Endodermal cell (in vitro differentiated cells): ENCODE results near the gene CCDC191. TPM values are rescaled to one million over a fixed set of nuclear protein-coding genes. Genes with fewer than 3 reads are reported as not detected.

Experiments
- DNase-seq: peaks from one replicate; pipeline ENCODE4 v3.0.0-alpha.2; 2017
- H3K27ac ChIP-seq: 2 replicates; pipeline ENCODE4 v1.5.1; 2013; ENCODE audit warnings: mild to moderate bottlenecking, low read depth, low read length, moderate library complexity
- H3K27me3 ChIP-seq: 2 replicates; pipeline ENCODE4 v1.6.1; 2013; ENCODE audit warnings: mild to moderate bottlenecking, low read length, moderate library complexity; ENCODE audit not compliant: insufficient read depth, control insufficient read depth, poor library complexity, severe bottlenecking
- H3K36me3 ChIP-seq: 2 replicates; pipeline ENCODE4 v1.7.0; 2013; ENCODE audit warnings: mild to moderate bottlenecking, low read length, moderate library complexity; ENCODE audit not compliant: control insufficient read depth, insufficient read depth
- H3K4me1 ChIP-seq: one replicate; pipeline ENCODE4 v1.7.0; 2013; ENCODE audit warnings: low read length; ENCODE audit not compliant: control insufficient read depth, insufficient read depth
- H3K4me3 ChIP-seq: 2 replicates; pipeline ENCODE4 v1.5.1; 2013; ENCODE audit warnings: mild to moderate bottlenecking, low read length, moderate library complexity
- H3K9ac ChIP-seq: 2 replicates; pipeline ENCODE4 v1.6.1; 2013; ENCODE audit warnings: mild to moderate bottlenecking, low read length, moderate library complexity; ENCODE audit not compliant: poor library complexity, severe bottlenecking; ENCODE audit errors: extremely low read depth
- H3K9me3 ChIP-seq: 2 replicates; pipeline ENCODE4 v1.6.1; 2013; ENCODE audit warnings: mild to moderate bottlenecking, low read length, moderate library complexity; ENCODE audit not compliant: control insufficient read depth
- H3K27ac Mint-ChIP-seq: 2 replicates; pipeline ENCODE4 v1.8.0; 2020; ENCODE audit warnings: mixed read lengths
- H3K27me3 Mint-ChIP-seq: 2 replicates; pipeline ENCODE4 v1.8.0; 2021; ENCODE audit warnings: mild to moderate bottlenecking, mixed read lengths; ENCODE audit not compliant: insufficient read depth
- H3K36me3 Mint-ChIP-seq: 2 replicates; pipeline ENCODE4 v1.8.0; 2020; ENCODE audit warnings: low read depth, mixed read lengths
- H3K4me1 Mint-ChIP-seq: 2 replicates; pipeline ENCODE4 v1.8.0; 2020; ENCODE audit warnings: mixed read lengths
- H3K4me3 Mint-ChIP-seq: 2 replicates; pipeline ENCODE4 v1.8.0; 2020; ENCODE audit warnings: mild to moderate bottlenecking, moderate library complexity, mixed read lengths
- H3K9me3 Mint-ChIP-seq: 2 replicates; pipeline ENCODE4 v1.8.0; 2020; ENCODE audit warnings: mild to moderate bottlenecking, mixed read lengths
- CTCF ChIP-seq: fragments of 200-600 bp; sonication (generic); conservative IDR thresholded peaks from 2 replicates; pipeline ENCODE4 v1.5.0; 2021; ENCODE audit warnings: antibody characterized with exemption, mild to moderate bottlenecking
- WGBS, 2 experiments: methylation state at CpG; one replicate each; pipeline versions ENCODE4 v1.1.5 to v1.1.7; 2013; ENCODE audit warnings: missing lambda C conversion rate in 2 of 2, mixed read lengths in 1 of 2; ENCODE audit not compliant: insufficient coverage in 1 of 2, insufficient read length in 1 of 2; 5-methylcytosine and 5-hydroxymethylcytosine counted together
- total RNA-seq, 2 donors: library from RNA; stranded (reverse); fragmentation: NEBNext Ultra II Directional in 1 of 2; extraction: Animal tissue kit (Norgen Biotek cat#: 25700) in 1 of 2; gene quantifications; 2 replicates in 1 of 2; 3 replicates in 1 of 2; pipeline ENCODE4 v1.2.1, GENCODE V29; 2021

The CCDC191 gene
- total RNA-seq, 2 donors from 2014 or later: 4.4 to 6.1 TPM

- Mint-ChIP-seq H3K36me3 (peaks cover 14% of the 10 kb centered on the region), H3K27me3 (peaks cover 14% of the 10 kb centered on the region), H3K9me3 (no peaks in the 10 kb centered on the region), H3K27ac (no peak overlapping the region), H3K4me1 (peaks cover 6% of the 10 kb centered on the region), H3K4me3 (no peak overlapping the region)
- no peak for TF ChIP-seq CTCF
- no peaks in the 10 kb centered on the region for H3K9me3 ChIP-seq
- no peak for DNase-seq
- H3K4me1 ChIP-seq: no peaks in the 10 kb centered on the region
- no peaks in the 10 kb centered on the region for H3K36me3 ChIP-seq
- no peak overlapping the region for H3K9ac ChIP-seq
- peaks cover 20% of the 10 kb centered on the region for H3K27me3 ChIP-seq
- no peak overlapping the region for H3K4me3 ChIP-seq
- no peak overlapping the region for H3K27ac ChIP-seq
These were observed 103.4 kb downstream of the CCDC191 start for GRCh38 chr3:113952921-113953320.

- H3K27me3 Mint-ChIP-seq: peaks cover 32% of the 10 kb centered on the region
These were observed 108.1 kb downstream of the CCDC191 start for GRCh38 chr3:113948015-113948917.

GRCh38 chr3:113947372-113948014 lies 108.8 kb downstream of the CCDC191 start, which contains the start of gene ZDHHC23:
ZDHHC23 (plus strand) TSS chr3:113948013; CDS start chr3:113948803, 790 bp downstream.
- Mint-ChIP-seq H3K4me1 (peaks cover 9% of the 10 kb centered on the region), H3K9me3 (no peaks in the 10 kb centered on the region), H3K36me3 (no peaks in the 10 kb centered on the region), H3K27me3 (peaks cover 32% of the 10 kb centered on the region), H3K27ac (no peak within 1 kb of the TSS), H3K4me3 (peak within 1 kb of the TSS; percentile 68)
- TF ChIP-seq CTCF: no peak
- DNase-seq: peak; percentile 86
- H3K9me3 ChIP-seq: no peaks in the 10 kb centered on the region
- WGBS, 2 experiments: 0 to 1% methylated on average over 16 to 80 of the region's 80 CpGs
- H3K4me3 ChIP-seq: peak within 1 kb of the TSS; percentile 83
- no peaks in the 10 kb centered on the region for H3K36me3 ChIP-seq
- peaks cover 37% of the 10 kb centered on the region for H3K27me3 ChIP-seq
- H3K9ac ChIP-seq: no peak within 1 kb of the TSS
- H3K4me1 ChIP-seq: no peaks in the 10 kb centered on the region
- H3K27ac ChIP-seq: no peak within 1 kb of the TSS

More at GRCh38 chr3:113948015-113948917, 108.1 kb downstream of the CCDC191 start:
- Histone ChIP-seq H3K4me3 (peak overlapping the region; percentile 78), H3K9ac (no peak overlapping the region), H3K27me3 (peaks cover 37% of the 10 kb centered on the region), H3K36me3 (no peaks in the 10 kb centered on the region), H3K4me1 (no peaks in the 10 kb centered on the region), H3K9me3 (no peaks in the 10 kb centered on the region), H3K27ac (no peak overlapping the region)
- Mint-ChIP-seq H3K9me3 (no peaks in the 10 kb centered on the region), H3K27ac (no peak overlapping the region), H3K4me3 (peak overlapping the region; percentile 68), H3K36me3 (peaks cover 5% of the 10 kb centered on the region), H3K4me1 (peaks cover 9% of the 10 kb centered on the region)
- DNase-seq: peak; percentile 89
- 4 to 10% methylated on average over 29 to 65 of the region's 65 CpGs for WGBS, 2 experiments
- TF ChIP-seq CTCF: peak; percentile 55
